HG03064 (cell line): ENCODE results near the gene POLH.
"Not testable (repeated sequence)": the region's sequence is repeated elsewhere in the genome, so short reads cannot be mapped to it uniquely, and the experiment has no call there.

Experiments used
- ATAC-seq: cut with Tn5 transposase; IDR thresholded peaks from one replicate; pipeline ENCODE4 v1.9.1; 2021; ENCODE audit warnings: low read depth; ENCODE audit not compliant: unreplicated experiment

Gene POLH

DNA sequence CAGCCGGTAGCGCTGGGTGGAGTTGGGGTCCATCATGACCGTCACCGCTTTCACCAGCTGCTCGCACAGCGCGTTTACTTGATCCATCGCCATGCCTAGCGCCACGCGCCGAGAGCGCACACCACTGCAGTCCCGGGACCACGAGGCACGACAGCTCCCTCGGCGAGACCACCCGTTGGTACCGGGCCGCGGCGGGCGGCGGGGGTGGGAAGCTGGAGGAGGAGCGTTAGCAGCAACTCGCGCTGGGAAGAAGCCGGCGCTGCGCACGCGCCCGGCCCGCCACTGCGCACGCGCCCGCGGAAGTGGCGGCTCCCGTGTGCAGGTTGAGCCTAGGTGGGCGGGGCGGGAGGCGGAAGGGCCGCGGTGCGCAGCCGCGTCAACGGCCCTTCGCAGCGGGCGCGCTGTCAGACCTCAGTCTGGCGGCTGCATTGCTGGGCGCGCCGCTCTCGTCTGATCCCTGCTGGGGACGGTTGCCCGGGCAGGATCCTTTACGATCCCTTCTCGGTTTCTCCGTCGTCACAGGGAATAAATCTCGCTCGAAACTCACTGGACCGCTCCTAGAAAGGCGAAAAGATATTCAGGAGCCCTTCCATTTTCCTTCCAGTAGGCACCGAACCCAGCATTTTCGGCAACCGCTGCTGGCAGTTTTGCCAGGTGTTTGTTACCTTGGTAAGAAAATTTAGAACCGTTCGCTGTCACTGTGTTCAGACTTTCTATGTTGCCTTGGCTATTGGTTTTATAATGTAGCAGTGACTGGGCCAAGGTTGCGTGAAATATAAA is at the start of gene POLH, which contains the start of gene XPO5:
TSS of gene POLH (plus strand) at position 414 of the 780 bp plus-strand sequence. CDS start 6,135 bp downstream, outside the sequence.
TSS of gene XPO5 (minus strand) at position 267 of the 780 bp plus-strand sequence. CDS start at position 93, 174 bp downstream.
- ATAC-seq: peak; percentile 75

DNA sequence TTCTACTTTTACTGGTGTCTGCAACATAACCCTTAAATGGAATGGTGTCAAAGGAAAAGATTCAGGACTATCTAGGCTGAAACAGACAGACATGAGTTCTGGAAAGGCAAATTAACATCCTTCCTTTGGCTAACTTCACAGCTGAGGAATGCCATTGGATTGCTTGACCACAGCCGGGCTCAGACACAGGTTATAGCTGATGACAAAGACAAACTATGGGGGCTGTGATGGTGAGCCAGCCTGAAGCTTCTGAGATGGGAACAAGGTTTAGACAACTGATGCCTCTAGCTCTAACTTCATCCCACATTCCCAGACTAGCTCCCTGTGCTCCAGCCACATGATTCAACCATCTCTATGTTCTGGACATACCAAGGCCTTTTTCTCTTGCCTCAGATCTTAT is 43.8 kb upstream of the POLH start:
- no peak for ATAC-seq

DNA sequence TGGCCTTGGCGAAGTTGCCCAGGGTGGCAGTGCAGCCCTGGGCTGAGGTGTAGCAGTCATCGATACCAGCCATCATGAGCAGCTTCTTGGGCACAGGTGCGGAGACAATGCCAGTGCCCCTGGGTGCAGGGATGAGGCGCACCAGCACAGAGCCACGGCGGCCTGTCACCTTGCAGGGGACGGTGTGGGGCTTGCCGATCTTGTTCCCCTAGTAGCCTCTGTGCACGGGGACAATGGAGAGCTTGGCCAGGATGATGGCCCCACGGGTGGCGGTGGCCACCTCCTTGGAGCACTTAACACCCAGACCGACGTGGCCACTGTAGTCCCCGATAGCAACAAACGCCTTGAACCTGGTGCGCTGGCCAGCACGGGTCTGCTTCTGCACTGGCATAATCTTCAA is 37.0 kb upstream of the POLH start:
- not testable (repeated sequence) for ATAC-seq

DNA sequence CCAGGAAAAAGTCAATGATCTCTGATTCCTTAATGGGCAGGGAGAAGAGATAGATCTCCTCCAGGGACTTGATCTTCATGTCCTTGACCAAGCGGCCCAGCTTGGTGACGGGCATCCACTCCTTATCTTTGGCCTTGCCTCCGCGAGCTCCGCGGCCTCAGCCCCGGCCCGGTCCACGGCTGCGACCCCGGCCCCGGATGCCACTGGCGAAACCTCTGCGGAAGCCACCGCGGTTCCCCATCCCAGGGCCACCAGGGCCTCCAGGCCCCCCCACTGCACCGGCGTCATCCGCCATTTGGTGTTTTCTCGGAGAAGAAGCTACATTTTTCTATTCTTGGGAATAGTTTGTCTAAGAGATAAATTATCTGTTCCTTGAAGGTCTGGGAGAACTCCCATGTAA is 36.6 kb upstream of the POLH start:
- not testable (repeated sequence) for ATAC-seq

DNA sequence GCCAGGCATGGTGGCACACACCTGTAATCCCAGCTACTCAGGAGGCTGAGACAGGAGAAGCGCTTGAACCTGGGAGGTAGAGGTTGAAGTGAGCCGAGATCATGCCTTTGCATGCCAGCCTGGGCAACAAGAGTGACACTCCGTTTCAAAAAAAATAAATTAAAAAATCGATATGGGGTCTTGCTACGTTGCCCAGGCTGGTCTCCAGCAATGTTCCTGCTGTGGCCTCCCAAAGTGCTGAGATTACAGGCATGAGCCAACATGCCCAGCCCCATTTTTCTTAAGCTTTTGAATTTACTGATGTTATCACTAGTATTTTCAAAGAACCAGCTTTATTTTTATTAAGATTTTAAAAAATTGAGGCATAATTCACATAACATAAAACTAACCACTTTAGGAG is 35.5 kb upstream of the POLH start:
- no peak for ATAC-seq

DNA sequence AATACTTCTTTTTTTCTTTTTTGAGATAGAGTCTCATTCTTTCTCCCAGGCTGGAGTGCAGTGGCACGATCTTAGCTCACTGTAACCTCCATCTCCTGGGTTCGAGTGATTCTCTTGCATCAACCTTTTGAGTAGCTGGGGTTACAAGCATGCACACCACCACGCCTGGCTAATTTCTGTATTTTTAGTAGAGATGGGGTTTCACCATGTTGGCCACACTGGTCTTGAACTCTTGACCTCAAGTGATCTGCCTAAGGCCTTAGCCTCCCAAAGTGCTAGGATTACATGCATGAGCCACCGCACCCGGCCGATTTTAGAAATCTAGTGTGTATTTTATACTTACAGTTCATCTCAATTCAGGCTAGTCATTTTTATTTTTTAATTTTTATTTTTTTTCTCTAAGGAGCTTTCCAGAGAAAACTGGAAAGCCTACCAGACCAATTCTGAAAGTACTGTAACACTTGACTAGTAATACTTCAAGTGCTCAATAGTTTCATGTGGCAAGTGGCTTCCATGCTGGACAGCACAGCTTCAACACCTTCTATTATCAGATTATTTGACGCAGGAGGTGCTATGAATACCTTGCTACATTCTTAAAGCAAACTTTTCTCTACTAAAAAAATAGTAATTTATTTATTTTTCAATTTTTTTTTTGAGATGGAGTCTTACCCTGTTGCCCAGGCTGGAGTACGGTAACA is 34.1 kb upstream of the POLH start:
- ATAC-seq: peak; percentile 57

DNA sequence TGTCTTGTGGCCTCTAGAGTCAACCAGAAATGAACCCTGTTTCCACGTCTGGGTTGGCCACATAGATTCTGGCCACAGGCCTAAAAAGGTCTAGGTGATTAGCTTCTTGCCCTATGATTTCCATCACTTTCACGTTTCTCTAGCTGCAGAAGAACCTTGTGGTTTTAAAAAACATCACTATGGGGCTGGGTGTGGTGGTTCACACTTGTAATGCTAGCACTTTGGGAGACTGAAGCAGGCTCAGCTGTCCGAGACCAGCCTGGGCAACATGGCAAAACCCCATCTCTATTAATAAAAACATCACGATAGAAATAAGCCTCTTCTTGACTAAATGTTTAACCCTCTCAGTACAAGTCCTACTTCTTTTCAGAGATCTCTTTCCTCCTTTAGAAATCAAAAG is 31.5 kb upstream of the POLH start:
- ATAC-seq: no peak

DNA sequence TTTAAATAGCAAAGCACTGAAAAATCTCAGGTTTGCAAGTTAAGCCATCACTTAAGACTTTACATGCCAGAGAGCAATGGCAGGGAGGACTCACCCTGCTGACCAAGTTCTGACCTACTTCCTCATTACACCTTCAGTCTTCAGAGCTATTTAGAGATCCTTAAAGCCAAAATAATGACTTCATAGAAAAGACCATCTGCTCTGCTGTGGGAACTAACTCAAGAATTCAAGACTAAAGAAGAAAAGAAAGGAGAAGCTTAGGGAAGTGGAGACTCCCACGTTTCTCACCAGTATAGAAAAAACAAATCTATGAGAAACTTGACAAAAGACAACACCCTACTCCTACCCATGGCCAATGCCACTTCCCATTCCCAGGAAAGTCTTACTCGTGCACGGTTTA is 28.8 kb upstream of the POLH start:
- no peak for ATAC-seq

DNA sequence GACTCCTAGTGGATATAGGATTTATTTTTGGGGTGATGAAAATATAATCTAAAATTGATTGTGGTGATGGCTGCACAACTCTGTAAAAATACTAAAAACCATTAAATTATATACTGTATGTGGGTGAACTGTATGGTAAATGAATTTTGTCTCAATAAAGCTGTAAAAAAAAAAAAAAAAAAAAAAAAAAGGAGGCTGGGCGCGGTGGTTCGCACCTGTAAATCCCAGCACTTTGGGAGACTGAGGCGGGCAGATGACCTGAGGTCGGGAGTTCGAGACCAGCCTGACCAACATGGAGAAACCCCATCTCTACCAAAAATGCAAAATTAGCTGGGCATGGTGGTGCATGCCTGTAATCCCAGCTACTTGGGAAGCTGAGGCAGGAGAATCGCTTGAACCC is 18.4 kb upstream of the POLH start:
- ATAC-seq: not testable (repeated sequence)

DNA sequence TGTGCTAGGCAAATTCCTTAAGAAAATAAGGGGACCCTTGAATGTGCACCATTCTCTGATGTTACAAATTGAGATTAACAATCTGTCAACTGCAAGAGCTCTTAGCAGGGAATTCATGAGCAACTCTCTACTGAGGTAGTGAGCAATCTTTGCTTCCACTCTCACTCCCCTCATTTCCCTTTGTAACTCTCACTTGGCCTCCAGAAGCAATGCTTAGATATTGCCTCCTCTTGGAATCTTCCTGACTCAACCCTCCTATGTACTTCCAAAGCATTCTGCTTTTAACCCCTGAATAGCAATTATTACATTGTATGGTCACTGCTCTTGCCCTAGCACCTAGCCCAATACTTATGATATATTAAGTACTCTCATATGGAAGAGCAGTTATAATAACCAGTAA is 16.7 kb upstream of the POLH start:
- ATAC-seq: no peak

DNA sequence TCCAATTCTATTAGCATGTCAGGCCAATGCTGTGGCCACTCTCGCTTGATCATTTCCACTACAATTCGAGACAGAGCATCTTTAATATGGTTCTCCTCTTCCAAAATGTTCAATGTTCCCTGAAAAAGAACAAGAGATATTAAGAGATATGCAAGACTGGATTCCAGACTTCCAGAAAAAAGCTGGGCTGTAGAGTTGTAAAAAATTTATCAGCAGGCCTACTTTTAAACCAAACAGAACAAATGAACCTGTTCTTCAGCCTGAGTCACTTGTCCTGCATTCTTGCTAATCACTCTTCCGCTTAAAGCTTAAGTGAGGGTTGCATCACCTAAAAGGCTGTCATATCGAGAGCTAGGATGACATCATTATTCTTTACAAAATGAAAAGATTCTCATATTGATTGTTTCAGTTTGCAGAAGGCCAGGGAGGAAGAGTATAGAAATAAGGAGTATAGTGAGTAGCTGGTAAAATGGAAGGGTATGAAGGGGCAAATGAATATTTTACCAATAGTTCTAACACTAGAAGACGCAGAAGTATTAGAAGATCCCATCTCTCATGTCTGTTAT is 5.0 kb upstream of the POLH start:
- ATAC-seq: no peak

DNA sequence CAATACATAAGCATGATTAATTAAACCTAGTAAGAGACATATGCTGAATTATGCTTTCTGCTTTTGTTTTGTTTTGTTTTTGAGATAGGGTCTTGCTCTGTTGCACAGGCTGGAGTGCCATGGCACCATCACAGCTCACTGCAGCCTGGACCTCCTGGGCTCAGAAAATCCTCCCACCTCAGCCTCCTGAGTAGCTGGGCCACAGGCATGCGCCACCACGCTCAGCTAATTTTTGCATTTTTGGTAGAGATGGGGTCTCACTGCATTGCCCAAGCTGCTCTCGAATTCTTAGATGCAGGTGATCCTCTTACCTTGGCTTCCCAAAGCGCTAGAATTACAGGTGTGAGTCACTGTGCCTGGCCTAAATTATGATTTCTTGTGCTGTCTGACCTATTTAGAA is 4.0 kb upstream of the POLH start:
- ATAC-seq: no peak

DNA sequence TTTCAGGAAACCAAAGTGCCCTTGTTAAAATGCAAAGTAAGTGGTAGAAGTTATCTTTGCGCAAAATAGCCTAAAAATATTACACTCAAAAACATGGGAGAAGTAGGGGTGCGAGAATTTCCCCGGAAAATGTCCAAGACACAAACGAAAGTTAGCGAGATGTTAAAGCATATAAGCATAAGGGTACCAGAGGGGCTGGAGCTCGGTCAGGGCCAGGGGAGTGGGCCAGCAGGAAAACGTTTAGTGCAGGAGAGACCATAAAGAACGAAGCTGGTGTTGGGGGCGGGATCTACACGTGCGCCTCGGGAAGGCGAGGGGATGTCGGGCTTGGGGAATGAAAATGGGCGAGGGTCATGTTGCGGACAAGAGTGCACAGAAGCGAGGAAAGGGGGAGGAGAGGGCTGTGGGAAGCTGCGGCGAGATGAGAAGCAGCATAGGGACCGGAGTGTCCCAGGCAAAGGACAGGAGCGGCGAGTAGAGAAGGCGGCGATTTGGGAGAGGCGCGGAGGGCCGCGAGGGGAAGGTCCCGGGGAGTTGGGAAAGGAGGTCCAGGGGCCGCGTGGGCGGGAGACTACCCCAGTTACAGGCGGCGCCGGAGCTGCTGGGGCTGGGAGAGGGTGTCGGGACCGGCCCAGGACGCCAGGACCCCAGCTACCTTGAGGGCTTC is 747 bp upstream of the POLH start:
- no peak for ATAC-seq

DNA sequence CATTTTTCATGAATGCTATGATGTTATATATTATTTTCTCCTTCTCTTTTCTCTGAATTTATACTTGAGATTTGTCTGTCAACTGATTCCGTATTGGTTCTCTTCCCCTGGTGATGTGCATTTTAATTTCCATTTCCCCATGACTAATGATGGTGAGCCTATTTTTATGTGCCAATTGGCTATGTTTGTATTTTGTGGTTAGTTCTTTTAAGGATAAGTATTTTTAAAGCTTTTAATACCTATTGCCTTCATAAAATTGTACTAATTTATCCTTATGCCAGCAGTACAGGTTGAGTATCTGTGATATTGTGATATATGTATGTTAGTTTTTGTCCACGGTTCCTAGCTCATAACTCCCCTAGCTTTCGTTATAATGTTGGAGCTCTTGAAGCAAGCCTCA is 2.8 kb downstream of the POLH start:
- ATAC-seq: no peak

DNA sequence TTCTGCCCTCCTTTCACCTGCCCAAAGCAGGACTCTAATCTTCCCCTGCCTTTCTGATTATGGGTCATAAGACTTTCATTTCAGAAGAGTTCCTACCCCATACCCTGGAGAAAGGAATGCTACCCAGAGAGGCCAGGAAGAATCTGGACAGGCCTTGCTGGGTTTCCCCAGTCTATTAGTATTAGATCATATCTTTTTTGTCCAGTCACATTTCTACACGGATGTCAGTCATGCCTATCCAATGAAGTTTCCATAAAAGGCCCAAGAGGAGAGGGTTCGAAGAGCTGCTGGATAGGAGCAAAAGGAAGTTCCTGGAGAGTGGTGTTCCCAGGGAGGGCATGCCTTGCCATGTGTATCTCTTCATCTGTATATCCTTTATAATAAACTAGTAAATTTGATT is 3.2 kb downstream of the POLH start:
- ATAC-seq: no peak

DNA sequence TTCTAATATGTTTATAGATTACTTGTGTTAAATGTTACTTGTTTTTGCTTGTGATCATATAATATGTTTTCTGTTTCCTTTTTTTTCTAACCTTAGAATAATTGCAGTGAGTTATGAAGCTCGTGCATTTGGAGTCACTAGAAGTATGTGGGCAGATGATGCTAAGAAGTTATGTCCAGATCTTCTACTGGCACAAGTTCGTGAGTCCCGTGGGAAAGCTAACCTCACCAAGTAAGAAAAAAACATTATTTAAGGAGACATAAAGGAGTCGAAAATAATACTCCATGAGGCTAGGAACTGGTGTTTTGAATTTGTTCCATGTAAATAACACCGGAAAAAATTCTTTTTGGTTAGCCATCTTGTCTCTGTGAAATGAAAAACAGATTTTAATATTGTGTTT is 6.9 kb downstream of the POLH start:
- ATAC-seq: no peak

DNA sequence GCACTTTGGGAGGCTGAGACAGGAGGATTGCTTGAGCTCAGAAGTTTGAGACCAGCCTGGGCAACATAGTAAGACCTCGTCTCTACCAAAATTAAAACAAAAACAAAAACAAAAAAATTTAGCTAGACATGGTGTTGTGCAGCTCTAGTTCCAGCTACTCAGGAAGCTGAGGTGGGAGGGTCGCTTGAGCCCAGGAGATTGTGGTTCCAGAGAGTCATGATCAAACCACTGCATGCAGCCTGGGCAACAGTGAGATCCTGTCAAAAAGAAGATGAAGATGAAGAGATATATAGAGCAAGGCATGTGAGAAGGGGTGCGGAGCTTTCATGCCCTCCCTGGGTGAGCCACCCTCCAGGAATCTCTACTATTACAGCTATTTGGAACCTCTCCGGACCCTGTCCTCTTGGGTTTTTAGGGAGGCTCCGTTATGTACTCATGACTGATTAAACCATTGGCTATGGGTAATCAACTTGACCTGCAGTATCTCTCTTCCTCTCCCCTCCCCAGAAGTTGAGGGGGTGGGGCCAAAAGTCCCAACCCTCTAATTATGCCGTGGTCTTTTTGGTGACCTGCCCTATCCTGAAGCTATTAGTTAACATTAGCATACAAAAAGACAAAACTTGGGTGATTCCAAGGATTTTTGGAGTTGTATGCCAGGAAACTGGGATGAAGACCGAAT is 9.0 kb downstream of the POLH start:
- ATAC-seq: no peak

DNA sequence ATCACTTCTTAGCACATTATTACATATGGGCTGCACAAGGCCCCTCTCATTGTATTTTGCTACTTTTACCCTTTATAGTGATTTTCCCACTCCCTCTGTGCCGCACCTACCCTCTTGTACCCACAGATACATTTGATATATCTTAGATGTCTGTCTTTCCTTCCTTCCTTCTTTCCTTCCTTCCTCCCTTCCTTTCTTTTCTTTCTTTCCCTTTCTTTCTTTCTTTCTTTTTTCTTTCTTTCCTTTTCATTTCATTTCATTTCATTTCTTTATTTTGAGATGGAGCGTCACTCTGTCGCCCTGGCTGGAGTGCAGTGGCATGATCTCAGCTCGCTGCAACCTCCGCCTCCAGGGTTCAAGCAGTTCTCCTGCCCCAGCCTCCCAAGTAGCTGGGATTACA is 12.2 kb downstream of the POLH start:
- ATAC-seq: no peak

DNA sequence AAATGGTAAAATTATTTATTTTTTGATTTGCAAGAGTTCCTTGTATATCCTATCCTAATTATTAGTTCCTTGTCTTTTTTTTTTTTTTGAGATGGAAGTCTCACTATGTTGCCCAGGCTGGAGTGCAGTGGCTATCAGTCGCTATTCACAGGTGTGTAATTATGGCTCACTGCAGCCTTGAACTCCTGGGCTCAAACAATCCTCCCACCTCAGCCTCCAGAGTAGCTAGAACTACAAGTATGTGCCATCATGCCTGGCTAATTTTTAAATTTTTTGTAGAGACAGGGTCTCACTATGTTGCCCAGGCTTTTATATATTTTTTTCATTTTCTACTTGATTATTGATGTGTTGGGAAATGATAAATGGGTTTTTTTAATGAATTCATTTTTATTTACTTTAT is 13.6 kb downstream of the POLH start:
- not testable (repeated sequence) for ATAC-seq

DNA sequence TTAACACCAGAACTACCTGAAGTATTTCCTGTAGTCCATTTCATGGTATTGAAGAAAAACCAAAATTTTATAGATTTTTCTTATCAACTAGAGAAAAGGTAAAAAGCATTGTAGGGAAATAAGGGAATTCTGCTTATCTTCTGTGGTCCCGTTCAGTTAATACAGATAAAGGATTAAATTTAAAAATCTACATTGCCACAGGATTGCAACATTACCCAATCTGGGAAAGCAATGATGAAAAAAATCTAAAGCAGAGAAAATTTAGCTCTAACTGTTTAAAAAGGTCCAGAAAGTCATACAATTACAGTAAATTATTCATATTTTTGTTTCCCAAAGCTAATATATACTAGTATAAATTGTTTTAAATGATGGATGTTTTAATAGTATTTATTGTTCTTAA is 18.0 kb downstream of the POLH start:
- ATAC-seq: no peak

DNA sequence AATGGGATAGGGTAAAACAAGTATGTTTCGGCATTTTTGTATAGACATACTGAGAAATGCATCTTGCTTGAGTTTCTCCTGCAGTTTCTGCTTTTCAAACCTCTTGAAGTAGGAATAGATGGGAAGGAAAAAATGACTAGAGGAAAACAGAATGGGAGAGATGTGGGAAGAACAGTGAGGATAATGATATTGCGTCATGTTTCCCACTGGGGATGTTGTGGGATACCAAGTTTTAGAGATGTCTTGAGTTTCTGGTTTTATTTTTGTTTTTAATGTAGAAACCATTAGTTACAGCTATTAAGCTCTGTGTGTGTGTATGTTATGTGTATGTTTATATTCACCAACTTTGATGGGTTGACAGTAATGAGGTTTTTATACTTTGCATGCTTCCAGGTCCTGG is 24.6 kb downstream of the POLH start:
- no peak for ATAC-seq
